SK-N-DZ (cell line): ENCODE measurements around the gene CST5. TPM values are rescaled to one million over a fixed set of nuclear protein-coding genes. Genes with fewer than 3 reads are reported as not detected.
"Not testable (repeated sequence)": the region's sequence is repeated elsewhere in the genome, so short reads cannot be mapped to it uniquely, and the experiment has no call there.

Source experiments
- DNase-seq: peaks from one replicate; pipeline ENCODE4 v3.0.0-alpha.2; 2015; ENCODE audit warnings: low spot score
- polyA plus RNA-seq, 2 experiments: library from polyadenylated mRNA; depleted of rRNA; stranded (reverse); fragments of >200 nt; gene quantifications; 2 replicates each; pipeline ENCODE4 v1.2.3, GENCODE V29; 2014

Gene CST5, protein sequence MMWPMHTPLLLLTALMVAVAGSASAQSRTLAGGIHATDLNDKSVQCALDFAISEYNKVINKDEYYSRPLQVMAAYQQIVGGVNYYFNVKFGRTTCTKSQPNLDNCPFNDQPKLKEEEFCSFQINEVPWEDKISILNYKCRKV
- polyA plus RNA-seq (2014; cell fraction: cytosol; rRNA removed) = not detected in 2 replicates
- not detected in 2 replicates for polyA plus RNA-seq (2014; cell fraction: nucleus; rRNA removed)

DNA sequence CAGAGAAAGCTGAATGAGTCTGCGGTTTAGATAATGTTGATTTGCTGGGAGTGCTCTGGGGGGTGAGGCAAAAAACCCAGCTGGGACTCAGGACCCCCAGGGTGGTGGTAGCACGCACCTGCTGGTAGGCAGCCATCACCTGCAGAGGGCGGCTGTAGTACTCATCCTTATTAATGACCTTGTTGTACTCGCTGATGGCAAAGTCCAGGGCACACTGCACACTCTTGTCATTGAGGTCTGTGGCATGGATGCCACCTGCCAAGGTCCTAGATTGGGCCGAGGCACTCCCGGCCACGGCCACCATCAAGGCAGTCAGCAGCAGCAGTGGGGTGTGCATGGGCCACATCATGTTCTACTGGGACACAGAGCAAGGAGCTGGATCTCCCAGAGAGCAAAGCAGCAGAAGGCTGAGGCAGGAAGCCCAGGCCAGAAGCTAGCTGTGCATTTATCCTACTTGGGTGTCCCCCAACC, at the start of gene CST5:
Gene CST5 (minus strand): TSS at position 421 of the 471 bp plus-strand sequence. CDS start 72 bp downstream, at position 349.
- DNase-seq = no peak

DNA sequence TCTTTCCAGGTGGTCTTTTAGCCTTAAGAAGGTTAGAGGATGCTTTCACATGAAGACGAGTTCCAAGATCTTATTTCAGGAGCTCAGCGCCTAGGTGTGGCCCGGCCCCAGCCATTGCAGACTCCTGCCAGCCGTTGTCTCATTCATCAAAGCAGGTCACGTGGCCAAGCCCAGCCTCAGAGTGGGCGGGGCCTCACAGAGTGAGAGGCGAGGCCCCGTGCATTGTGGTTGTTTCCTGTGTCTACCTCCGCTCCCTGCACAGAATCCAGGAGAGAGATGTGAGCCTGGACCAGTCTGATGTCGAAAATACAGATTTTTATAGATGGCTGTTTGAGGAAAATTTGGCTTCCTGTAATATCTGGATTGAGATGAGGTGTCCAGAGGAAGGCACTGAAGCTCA, 49.2 kb upstream of the CST5 start:
- no peak for DNase-seq

DNA sequence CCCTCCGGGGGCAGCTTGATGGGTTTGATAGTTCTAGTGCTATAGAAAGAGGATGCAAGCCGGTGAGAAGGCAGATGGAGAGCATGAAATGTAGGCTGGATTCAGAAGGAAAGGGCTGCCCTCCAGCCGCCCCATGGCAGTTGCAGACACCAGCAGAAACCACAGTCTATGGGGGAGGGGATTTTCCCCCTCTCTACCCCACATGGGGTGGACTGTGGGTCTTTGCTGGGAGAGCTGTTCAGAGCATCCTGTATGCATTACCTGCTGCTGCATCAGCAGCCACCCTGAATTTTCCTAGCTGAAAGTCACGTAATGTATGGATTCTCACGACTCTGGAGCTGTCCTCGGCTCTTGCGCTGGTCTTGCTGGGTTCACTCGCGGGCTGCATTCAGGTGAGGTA, 48.8 kb upstream of the CST5 start:
- DNase-seq = no peak

DNA sequence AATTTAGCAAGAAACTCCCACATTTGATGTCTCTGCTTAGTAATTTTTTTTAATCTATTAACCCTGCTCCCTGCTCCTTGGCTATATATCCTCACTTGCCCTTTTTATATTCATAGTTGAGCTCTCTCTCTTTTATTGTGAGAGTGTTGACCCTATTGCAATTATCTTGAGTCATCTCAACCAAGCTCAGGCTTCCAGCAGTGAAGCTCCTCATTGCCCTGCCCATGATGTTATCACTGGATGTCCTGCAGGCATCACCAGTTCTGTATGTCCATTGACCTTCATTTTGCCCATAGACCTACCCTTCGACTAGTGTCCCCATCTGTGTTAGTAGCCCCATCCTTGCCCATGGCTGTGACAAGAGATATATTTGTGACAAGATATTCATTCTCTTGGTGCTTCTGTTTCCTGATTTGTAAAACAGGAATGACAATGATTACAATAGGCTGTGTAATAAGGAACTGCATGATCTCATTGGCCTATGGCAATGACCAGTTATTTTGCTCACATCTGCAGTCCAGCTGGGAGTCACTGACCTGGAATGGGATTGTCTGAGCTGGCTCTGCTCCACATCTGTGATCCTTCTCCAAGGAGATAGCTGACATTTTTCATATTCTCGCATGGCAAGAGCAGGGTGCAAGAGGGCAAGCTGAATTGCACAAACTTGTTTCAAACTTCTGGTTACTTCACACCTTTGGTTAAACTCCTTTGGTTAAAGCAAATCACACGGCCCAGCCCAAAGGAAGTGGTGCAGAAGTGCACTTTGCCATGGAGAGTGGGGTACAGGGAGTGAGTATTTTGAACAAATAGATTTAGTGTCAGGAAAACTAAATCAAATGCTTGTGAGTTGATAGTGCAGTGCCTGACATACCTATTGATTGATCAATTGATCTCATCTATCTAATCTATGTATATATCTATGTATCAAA, 47.7 kb upstream of the CST5 start:
- DNase-seq = no peak

DNA sequence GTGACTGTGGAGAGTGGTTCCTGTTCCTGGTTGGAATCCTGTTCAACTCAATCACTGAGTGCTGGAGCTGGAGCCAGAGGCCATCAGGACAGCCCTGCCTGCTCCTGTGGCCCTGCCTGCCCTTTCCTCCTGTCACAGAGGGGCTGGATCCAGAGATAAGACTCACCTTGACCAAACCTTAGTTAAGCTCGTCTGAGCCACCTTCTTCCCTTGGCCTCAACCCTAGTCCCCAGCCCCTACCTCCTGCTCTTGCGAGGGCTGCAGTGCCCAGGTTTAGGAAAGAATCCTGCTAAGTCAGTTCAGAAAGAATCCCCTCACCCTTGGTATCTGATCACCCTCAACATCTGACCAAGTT, 47.0 kb upstream of the CST5 start:
- DNase-seq = no peak

DNA sequence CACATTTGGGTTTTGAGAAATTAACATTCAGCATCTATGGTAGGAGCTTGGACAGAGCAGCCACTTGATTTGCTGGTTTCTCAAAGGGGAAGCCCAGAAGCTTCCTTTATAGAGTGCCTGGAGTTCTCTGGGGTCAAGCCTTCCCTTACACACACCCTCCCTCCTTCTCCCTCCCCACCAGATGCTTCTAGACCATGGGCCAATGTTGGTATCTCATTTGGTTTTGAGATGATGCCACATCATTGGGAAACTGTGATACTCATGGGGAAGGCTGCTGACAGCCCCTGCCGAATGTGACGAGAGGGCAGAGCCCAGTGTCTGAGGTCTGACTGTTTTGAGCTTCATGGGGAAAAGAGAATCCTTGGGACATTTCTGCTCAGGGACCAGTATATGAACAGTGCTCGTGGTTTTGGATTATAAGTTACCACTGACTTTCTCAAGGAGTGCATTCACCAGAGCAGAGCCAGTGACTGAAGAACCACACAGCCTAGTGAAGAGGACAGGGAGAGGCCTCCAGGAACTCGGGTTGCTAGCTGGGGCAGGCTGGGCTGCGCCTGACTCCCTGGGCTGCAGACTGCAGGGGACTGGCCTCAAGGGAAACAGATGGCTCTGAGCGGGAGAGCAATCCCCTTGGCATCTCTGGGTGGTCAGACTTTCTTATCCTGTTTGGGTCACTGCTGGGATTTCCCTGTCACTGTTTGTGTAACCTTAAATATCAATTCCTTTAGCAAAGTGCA, 46.4 kb upstream of the CST5 start:
- no peak for DNase-seq

GRCh38 chr20:23924751-23925150, 45.2 kb upstream of the CST5 start:
- DNase-seq = no peak

GRCh38 chr20:23923891-23924435, 44.4 kb upstream of the CST5 start:
- no peak for DNase-seq

DNA sequence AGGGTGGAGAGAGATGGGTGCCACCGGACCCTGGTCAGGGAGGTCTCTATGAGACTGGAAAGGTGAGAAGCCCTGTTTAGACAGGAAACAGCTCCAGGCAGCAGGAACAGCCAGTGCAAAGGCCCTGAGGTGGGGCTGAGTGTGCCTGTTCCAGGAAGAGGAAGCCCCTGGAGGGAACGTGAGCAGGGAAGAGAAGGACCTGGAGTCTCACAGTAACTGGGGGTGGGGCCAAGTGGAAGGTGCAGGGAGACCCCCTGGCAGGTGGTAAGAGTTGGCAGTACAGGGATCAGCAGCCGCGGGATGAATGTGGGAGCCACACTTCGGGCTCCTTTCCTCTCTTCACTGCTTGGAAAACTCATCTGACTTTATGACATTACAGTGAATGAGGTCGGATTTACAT, 43.8 kb upstream of the CST5 start:
- DNase-seq = no peak

DNA sequence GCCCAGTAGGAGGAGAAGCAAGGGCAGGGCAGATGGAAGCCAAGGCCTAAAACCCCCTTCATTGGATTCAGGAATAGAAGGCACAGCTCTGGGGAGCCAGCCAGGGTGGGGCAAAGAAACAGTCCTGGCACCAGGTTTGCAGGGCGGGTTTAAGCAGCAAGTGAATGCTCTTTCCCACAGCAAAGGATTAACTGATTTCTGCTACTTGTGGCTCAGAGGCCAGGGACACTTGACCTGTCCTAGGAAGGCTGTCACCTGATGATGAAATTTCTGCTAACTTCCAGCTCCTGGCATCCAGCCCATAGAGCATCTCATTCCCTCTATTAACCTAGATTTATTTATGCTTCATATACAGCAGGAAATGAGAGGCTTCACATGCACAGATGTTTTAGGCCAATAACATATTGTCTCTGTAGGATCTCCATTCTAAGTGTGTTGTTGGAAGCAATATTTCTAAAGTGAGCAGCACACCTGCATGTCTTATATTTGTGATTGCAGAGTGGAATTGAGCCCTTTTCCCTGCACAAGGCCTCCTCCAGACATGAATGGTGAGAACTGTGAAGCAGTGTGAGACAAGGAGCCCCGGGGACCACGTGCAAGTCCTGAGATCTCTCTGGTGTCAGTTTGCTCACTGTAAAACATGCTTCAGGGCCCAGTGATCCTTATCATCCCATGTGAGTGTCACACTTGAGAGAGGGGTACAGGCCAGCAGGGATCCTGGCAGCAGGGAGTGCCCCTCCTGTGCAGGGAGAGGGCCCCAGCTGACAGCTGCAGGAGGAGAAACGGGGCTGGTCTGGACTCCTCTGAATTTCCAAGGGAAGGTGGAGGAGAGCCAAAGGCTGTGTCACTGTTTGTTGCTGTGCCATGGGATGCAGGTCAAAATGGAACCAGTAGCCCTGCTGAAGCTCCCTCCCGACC, 41.1 kb upstream of the CST5 start:
- DNase-seq = no peak

- no peak for DNase-seq
Measured at GRCh38 chr20:23918896-23919295, 39.3 kb upstream of the CST5 start.

DNA sequence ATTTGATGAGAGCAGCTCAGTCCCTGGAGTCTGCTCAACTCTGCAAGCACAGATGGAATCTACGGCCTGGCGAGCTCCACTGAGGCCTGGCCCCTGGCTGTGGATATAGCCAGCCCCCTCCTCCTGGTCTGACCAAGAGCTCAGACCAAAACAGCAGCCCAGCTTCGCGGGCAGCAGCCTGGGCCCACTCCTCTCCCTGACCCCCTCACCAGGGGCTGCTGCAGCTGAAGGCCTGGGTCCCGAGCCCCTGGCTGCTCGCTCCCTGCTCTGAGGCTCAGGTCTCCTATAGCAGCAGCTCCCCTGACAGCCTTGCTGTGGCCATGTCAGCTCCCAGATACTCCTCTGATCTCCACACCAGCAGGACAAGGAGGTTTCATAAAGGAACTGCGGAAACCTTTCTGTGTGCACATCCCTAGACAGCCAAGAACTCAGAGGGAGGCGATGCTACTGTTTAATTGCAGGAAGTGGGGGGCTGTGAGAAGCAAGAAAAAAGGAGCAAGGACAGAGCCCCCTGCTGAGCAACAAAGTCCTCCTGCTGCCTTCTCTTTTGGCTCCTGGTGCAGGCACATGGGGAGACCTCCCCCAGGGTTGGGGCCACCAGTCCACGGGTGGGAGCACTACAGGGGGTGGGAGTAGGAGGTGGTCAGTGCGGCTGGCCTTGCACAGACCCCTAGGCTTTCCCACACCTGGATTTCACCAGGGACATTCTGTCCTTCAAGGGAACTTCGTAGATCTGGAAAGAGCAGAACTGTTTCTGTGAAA, 38.7 kb upstream of the CST5 start:
- no peak for DNase-seq

GRCh38 chr20:23917024-23917725, 37.6 kb upstream of the CST5 start:
- no peak for DNase-seq

DNA sequence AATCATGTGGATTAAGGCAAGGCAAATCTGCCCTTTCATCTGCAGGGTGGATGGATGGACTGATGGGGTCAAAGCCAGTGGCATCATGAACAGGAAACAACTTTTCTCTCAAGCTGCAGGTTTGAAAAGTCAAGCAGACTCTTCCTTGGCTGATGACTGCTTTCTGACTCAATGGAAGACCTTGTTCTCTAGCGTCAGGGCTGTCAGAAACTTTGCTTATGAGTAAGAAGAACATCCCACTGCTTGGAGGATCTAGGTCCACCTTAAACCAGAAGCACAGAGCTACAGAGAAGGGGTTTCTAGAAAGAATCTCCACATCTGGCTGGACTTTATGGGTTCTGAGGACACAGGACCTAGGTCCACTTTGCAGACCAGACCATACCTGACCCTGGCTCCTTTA, 36.3 kb upstream of the CST5 start:
- no peak for DNase-seq

- not testable (repeated sequence) for DNase-seq
Measured at GRCh38 chr20:23914469-23914868, 34.9 kb upstream of the CST5 start.

GRCh38 chr20:23910210-23910609, 30.7 kb upstream of the CST5 start:
- DNase-seq = no peak

DNA sequence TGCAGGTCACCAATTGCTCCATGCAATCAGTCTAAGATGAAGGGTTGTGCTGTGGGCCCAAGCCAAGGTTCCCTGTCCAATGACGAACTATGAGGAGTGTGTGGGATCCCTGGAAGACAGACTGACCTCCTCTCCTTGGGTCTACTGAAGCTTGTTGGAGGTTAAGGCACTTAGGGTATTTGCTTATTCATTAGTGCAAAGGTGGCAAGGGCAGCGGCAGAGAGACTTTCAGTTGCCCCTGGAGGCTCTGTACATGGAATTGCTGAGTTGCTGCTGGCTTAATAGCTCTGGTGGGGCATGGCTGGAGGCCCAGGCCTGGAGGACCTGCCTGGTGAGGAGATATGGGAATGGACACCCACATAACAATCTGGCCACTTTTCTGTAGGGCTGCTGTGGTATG, 29.8 kb upstream of the CST5 start:
- DNase-seq = no peak

DNA sequence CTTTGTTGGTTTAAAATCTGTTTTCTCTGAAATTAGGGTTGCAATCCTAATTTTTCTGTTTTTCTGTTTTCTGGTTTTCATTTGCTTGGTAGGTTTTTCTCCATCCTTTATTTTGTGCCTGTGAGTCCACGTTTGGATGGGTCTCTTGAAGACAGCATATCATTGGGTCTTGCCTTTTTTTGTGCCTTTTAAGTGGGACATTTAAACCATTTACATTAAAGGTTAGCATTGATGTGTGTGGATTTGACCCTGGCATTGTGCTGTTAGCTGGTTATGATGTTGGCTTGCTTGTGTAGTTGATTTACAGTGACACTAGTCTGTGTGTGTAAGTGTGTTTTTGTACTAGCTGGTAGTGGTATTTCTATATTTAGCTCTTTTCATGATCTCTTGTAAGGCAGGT, 28.0 kb upstream of the CST5 start:
- no peak for DNase-seq

DNA sequence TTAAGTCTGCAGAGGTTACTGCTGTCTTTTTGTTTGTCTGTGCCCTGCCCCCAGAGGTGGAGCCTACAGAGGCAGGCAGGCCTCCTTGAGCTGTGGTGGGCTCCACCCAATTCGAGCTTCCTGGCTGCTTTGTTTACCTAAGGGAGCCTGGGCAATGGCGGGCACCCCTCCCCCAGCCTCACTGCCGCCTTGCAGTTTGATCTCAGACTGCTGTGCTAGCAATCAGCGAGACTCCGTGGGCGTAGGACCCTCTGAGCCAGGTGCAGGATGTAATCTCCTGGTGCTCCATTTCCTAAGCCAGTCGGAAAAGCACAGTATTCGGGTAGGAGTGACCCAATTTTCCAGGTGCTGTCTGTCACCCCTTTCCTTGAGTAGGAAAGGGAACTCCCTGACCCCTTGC, 22.8 kb upstream of the CST5 start:
- not testable (repeated sequence) for DNase-seq
